HEK293 (cell line): Measurements from ENCODE around the gene NOVA2.

ENCODE experiments used
- CTCF ChIA-PET: fragments of 350-600 bp; formaldehyde crosslinking; extraction: SDS; loops from one replicate; lab custom pipeline; 2021; ENCODE audit warnings: antibody characterized with exemption; lab: Yijun Ruan, JAX
- POLR2A ChIA-PET: fragments of 300-600 bp; formaldehyde crosslinking; extraction: SDS; loops from one replicate; lab custom pipeline; 2020; ENCODE audit warnings: antibody characterized with exemption, inconsistent platforms; lab: Yijun Ruan, JAX
- H3K27ac ChIP-seq: fragments of 200-500 bp; sonication (Bioruptor generic); 2 replicates; pipeline ENCODE4 v1.5.1; 2014; ENCODE audit warnings: low read depth, low read length, control low read depth, inconsistent platforms; ENCODE audit errors: extremely low read depth
- H3K36me3 ChIP-seq, 2 experiments: fragments of 200-500 bp in 1 of 2; sonication (Bioruptor generic) in 1 of 2; 1 replicate in 1 of 2; 2 replicates in 1 of 2; pipeline ENCODE4 v1.5.1; 2014 to 2017; ENCODE audit warnings: inconsistent platforms in 2 of 2, low read length in 2 of 2; ENCODE audit not compliant: control insufficient read depth in 2 of 2, insufficient read depth in 1 of 2
- H3K4me1 ChIP-seq: fragments of 200-500 bp; sonication (Bioruptor generic); 2 replicates; pipeline ENCODE4 v1.5.1; 2014; ENCODE audit warnings: mild to moderate bottlenecking, low read length, inconsistent platforms; ENCODE audit not compliant: control insufficient read depth, insufficient read depth
- H3K4me3 ChIP-seq: 2 replicates; pipeline ENCODE4 v1.5.1; 2011; ENCODE audit warnings: low read depth, mild to moderate bottlenecking, control low read depth, low read length, moderate library complexity
- H3K9me3 ChIP-seq: fragments of 200-500 bp; sonication (Bioruptor generic); 2 replicates; pipeline ENCODE4 v1.5.1; 2014; ENCODE audit warnings: low read depth, low read length, inconsistent platforms; ENCODE audit not compliant: control insufficient read depth, insufficient read depth
- KLF16 ChIP-seq: fragments of 450-650 bp; formaldehyde crosslinking; IDR thresholded peaks from 2 replicates; pipeline ENCODE4 v1.5.1; 2017; ENCODE audit warnings: missing biosample characterization, missing genetic modification characterization
- PRDM1 ChIP-seq: fragments of 450-650 bp; formaldehyde crosslinking; IDR thresholded peaks from 2 replicates; pipeline ENCODE4; 2016; ENCODE audit warnings: missing biosample characterization, missing genetic modification characterization
- SP2 ChIP-seq: fragments of 450-650 bp; formaldehyde crosslinking; IDR thresholded peaks from 2 replicates; pipeline ENCODE4 v1.5.1; 2016; ENCODE audit warnings: missing biosample characterization, missing genetic modification characterization
- TRIM28 ChIP-seq: IDR thresholded peaks from 2 replicates; pipeline ENCODE4 v1.6.1; 2011; ENCODE audit warnings: low read length, control low read depth, borderline replicate concordance
- ZBTB1 ChIP-seq: fragments of 450-650 bp; formaldehyde crosslinking; IDR thresholded peaks from 2 replicates; pipeline ENCODE4 v1.5.1; 2016; ENCODE audit warnings: missing biosample characterization, missing genetic modification characterization
- ZFP41 ChIP-seq: fragments of 450-650 bp; formaldehyde crosslinking; IDR thresholded peaks from 2 replicates; pipeline ENCODE4 v1.5.1; 2016; ENCODE audit warnings: missing biosample characterization, missing genetic modification characterization, borderline replicate concordance
- ZNF10 ChIP-seq: fragments of 450-650 bp; formaldehyde crosslinking; IDR thresholded peaks from 2 replicates; pipeline ENCODE4 v1.5.1; 2017; ENCODE audit warnings: missing biosample characterization, missing genetic modification characterization
- ZNF112 ChIP-seq: fragments of 450-650 bp; formaldehyde crosslinking; IDR thresholded peaks from 2 replicates; pipeline ENCODE4 v1.5.0; 2017; ENCODE audit warnings: missing biosample characterization, missing genetic modification characterization
- ZNF202 ChIP-seq: fragments of 450-650 bp; formaldehyde crosslinking; IDR thresholded peaks from 2 replicates; pipeline ENCODE4 v1.5.1; 2016; ENCODE audit warnings: missing biosample characterization, missing genetic modification characterization, borderline replicate concordance
- ZNF292 ChIP-seq: fragments of 450-650 bp; formaldehyde crosslinking; IDR thresholded peaks from 2 replicates; pipeline ENCODE4 v1.5.1; 2016; ENCODE audit warnings: low read depth, missing biosample characterization, missing genetic modification characterization, borderline replicate concordance
- ZNF335 ChIP-seq: fragments of 450-650 bp; formaldehyde crosslinking; conservative IDR thresholded peaks from 2 replicates; pipeline ENCODE4 v1.5.1; 2016; ENCODE audit warnings: missing biosample characterization, missing genetic modification characterization
- ZNF404 ChIP-seq: fragments of 450-650 bp; formaldehyde crosslinking; IDR thresholded peaks from 2 replicates; pipeline ENCODE4 v1.5.1; 2017; ENCODE audit warnings: missing biosample characterization, missing genetic modification characterization
- ZNF510 ChIP-seq: fragments of 450-650 bp; formaldehyde crosslinking; IDR thresholded peaks from 2 replicates; pipeline ENCODE4 v1.5.1; 2018; ENCODE audit warnings: mild to moderate bottlenecking, missing genetic modification characterization, missing biosample characterization; ENCODE audit not compliant: insufficient replicate concordance
- ZNF548 ChIP-seq: fragments of 450-650 bp; formaldehyde crosslinking; IDR thresholded peaks from 2 replicates; pipeline ENCODE4 v1.5.1; 2016; ENCODE audit warnings: missing biosample characterization, missing genetic modification characterization
- ZNF549 ChIP-seq: fragments of 450-650 bp; IDR thresholded peaks from 2 replicates; pipeline ENCODE4 v1.5.1; 2018; ENCODE audit warnings: missing biosample characterization, missing genetic modification characterization, mild to moderate bottlenecking, inconsistent platforms, moderate library complexity
- ZNF585B ChIP-seq: fragments of 450-650 bp; formaldehyde crosslinking; IDR thresholded peaks from 2 replicates; pipeline ENCODE4 v1.5.1; 2016; ENCODE audit warnings: missing biosample characterization, missing genetic modification characterization
- ZNF600 ChIP-seq: fragments of 450-650 bp; formaldehyde crosslinking; IDR thresholded peaks from 2 replicates; pipeline ENCODE4 v1.5.1; 2016; ENCODE audit warnings: missing biosample characterization, missing genetic modification characterization
- ZNF626 ChIP-seq: fragments of 450-650 bp; sonication (Bioruptor Pico); formaldehyde crosslinking; IDR thresholded peaks from 2 replicates; pipeline ENCODE4 v1.5.1; 2018; ENCODE audit warnings: missing biosample characterization, missing genetic modification characterization, inconsistent platforms
- ZNF658 ChIP-seq: fragments of 450-650 bp; formaldehyde crosslinking; IDR thresholded peaks from 2 replicates; pipeline ENCODE4; 2016; ENCODE audit warnings: missing biosample characterization, missing genetic modification characterization
- ZNF670 ChIP-seq: fragments of 450-650 bp; formaldehyde crosslinking; IDR thresholded peaks from 2 replicates; pipeline ENCODE4 v1.5.1; 2016; ENCODE audit warnings: missing biosample characterization, missing genetic modification characterization, low read depth
- ZNF747 ChIP-seq: fragments of 450-650 bp; formaldehyde crosslinking; IDR thresholded peaks from 2 replicates; pipeline ENCODE4 v1.5.1; 2016; ENCODE audit warnings: missing biosample characterization, missing genetic modification characterization
- ZNF777 ChIP-seq: fragments of 450-650 bp; formaldehyde crosslinking; IDR thresholded peaks from 2 replicates; pipeline ENCODE4 v1.5.1; 2017; ENCODE audit warnings: missing biosample characterization, missing genetic modification characterization, borderline replicate concordance
- ZNF791 ChIP-seq: fragments of 450-650 bp; formaldehyde crosslinking; IDR thresholded peaks from 2 replicates; pipeline ENCODE4 v1.5.1; 2016; ENCODE audit warnings: missing biosample characterization, missing genetic modification characterization
- TF ChIP-seq, protein P1 (sequence below): fragments of 450-650 bp; formaldehyde crosslinking; optimal IDR thresholded peaks from 2 replicates; pipeline ENCODE3; 2016; ENCODE audit warnings: missing biosample characterization, mild to moderate bottlenecking, missing genetic modification characterization
- TF ChIP-seq, protein P2 (sequence below): fragments of 450-650 bp; formaldehyde crosslinking; IDR thresholded peaks from 2 replicates; pipeline ENCODE4 v1.5.1; 2016; ENCODE audit warnings: missing biosample characterization, missing genetic modification characterization, low read depth
- TF ChIP-seq, protein P3 (sequence below): fragments of 450-650 bp; formaldehyde crosslinking; IDR thresholded peaks from 2 replicates; pipeline ENCODE4 v1.5.1; 2017; ENCODE audit warnings: missing biosample characterization, missing genetic modification characterization

NOVA2 gene

DNA sequence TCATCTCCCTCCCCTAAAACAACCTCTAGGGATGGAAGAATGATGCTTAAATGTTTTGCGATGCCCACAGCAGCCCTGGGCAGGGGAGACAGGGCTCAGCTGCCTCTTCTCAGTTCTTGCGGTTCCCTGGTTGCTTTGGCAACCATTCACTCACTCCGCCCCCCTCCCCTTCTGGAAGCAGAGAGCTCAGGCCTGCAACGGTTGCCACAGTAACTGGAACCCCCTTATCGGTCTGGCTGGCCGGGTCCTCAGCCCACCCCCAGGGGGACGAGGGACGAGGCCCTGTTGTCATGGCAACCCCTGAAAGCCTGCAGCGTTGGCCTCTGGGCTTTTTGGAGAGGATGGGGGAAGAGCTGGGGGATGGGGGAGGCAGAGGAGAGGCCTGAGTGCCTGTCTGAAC, 19.5 kb downstream of the NOVA2 start:
- H3K9me3 ChIP-seq = no peaks in the 10 kb centered on the region
- ChIA-PET POLR2A (no interaction called here), CTCF (no interaction called here)
- no peak for TF ChIP-seq ZFP41 (tag by site-specific recombination)
- no peak overlapping the region for H3K27ac ChIP-seq
- peaks cover 6% of the 10 kb centered on the region; the same call in 1 of the 2 replicates for H3K4me1 ChIP-seq
- H3K36me3 ChIP-seq = peaks cover 0 to 13% of the 10 kb centered on the region in 2 experiments; a peak in 1 of 3 replicates
- no peak overlapping the region for H3K4me3 ChIP-seq

DNA sequence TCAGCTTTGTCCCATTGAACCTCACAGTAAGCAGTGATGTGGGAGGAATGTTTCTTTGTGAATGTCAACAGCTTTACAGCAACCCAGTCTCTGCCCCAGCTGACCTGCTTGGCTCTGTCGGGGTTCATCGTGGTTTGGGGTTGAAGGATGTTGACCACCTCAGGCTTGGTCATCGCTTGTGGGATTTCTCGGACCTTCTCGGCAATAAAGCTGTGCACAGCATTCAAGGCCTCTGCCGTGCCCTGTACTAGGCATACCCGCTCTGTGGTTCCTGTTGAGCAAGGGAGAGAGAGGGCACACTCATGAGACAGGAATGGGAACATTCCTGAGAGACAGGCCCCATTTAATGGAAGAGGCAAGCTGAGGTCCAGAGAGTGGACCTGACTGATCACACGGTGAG, 20.0 kb downstream of the NOVA2 start:
- peaks cover 6% of the 10 kb centered on the region; the same call in 1 of the 2 replicates for H3K4me1 ChIP-seq
- CTCF ChIA-PET = interaction anchor here (1.3 kb wide), 1 partner anchor 136 kb away, joined by 4 read pairs; no protein-coding TSS in a partner anchor
- no peaks in the 10 kb centered on the region for H3K9me3 ChIP-seq
- H3K36me3 ChIP-seq = peaks cover 0 to 9% of the 10 kb centered on the region in 2 experiments; a peak in 1 of 3 replicates
- POLR2A ChIA-PET = no interaction called here
- no peak overlapping the region for H3K27ac ChIP-seq
- TF ChIP-seq ZNF202 (tag by site-specific recombination) = no peak
- no peak for TF ChIP-seq ZNF658 (tag by site-specific recombination)
- TF ChIP-seq, protein P1, sequence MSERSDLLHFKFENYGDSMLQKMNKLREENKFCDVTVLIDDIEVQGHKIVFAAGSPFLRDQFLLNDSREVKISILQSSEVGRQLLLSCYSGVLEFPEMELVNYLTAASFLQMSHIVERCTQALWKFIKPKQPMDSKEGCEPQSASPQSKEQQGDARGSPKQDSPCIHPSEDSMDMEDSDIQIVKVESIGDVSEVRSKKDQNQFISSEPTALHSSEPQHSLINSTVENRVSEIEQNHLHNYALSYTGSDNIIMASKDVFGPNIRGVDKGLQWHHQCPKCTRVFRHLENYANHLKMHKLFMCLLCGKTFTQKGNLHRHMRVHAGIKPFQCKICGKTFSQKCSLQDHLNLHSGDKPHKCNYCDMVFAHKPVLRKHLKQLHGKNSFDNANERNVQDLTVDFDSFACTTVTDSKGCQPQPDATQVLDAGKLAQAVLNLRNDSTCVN = no peak
- TF ChIP-seq TRIM28 = no peak
- TF ChIP-seq ZNF335 (tag by site-specific recombination) = no peak
- no peak for TF ChIP-seq ZNF510 (tag by site-specific recombination)
- TF ChIP-seq ZNF670 = no peak
- TF ChIP-seq ZNF549 = no peak
- TF ChIP-seq ZNF292 (tag by site-specific recombination) = no peak
- TF ChIP-seq PRDM1 (tag by site-specific recombination) = no peak
- no peak for TF ChIP-seq ZNF791 (tag by site-specific recombination)
- TF ChIP-seq ZNF777 (tag by site-specific recombination) = no peak
- TF ChIP-seq, all 188 proteins: peak for 0
- no peak overlapping the region for H3K4me3 ChIP-seq

DNA sequence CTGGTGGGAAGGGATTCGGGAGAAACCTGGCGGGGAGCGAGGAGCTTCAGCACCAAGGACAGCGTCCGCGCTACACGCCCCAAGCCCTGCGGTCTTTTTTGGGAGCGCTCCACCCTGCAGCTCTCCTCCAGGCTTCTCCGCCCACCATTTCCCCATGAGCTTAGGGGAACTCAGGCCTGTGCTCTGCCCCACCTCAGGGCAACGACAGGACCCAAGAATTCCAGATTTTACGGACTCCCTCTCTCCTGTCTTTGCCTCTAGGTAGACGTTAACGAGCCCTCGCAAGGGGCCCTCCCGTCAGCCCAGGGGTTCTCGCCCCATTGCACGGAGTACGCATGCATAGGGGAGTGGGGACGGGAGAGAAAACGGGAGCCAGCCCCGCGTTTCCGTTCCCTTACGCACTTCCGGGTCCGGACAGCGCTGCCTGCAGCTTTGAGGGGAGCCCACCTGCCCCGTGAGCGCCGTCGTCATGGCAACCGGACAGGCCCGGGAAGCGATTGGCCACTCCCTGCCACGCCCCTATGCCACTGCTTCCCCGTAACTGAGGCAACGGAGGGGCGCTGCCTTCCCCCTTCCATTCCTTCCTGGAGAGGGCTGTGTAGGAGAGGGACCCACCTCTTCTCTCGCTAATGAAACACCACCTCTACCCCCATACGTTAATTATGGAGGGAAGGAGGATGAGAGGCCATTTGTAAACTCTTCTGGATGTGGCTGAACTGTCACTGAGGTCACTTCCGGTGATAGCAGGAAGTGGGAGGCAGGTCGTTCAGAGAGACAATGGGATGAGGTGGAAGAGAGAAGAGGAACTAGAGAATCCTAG, 20.8 kb downstream of the NOVA2 start:
- H3K4me3 ChIP-seq = peak overlapping the region; percentile 49
- H3K27ac ChIP-seq = no peak overlapping the region
- peaks cover 6% of the 10 kb centered on the region; the same call in 1 of the 2 replicates for H3K4me1 ChIP-seq
- CTCF ChIA-PET = interaction anchor here (0.7 to 1.3 kb wide), 4 partner anchors 8 to 136 kb away, joined by 3 to 4 read pairs (median 4); no protein-coding TSS in a partner anchor
- H3K9me3 ChIP-seq = no peaks in the 10 kb centered on the region
- POLR2A ChIA-PET = interaction anchor here (0.9 to 1.6 kb wide), 5 partner anchors 9 to 50 kb away, joined by 3 to 9 read pairs (median 3); partner anchors contain the start of genes CCDC61, MYPOP and NOVA2
- peaks cover 0 to 3% of the 10 kb centered on the region in 2 experiments; a peak in 1 of 3 replicates for H3K36me3 ChIP-seq
- TF ChIP-seq ZNF548 (no peak), ZNF670 (no peak), PRDM1 (tag by site-specific recombination) (no peak), ZNF600 (tag by site-specific recombination) (peak; percentile 21; the same call in 1 of the 2 replicates), ZBTB1 (no peak), ZNF202 (tag by site-specific recombination) (no peak), SP2 (tag by site-specific recombination) (peak; percentile 78), ZNF510 (tag by site-specific recombination) (no peak), ZNF747 (tag by site-specific recombination) (no peak), KLF16 (peak; percentile 85), ZNF112 (no peak), ZNF10 (tag by site-specific recombination) (no peak), ZNF626 (tag by site-specific recombination) (no peak), ZNF404 (tag by site-specific recombination) (no peak), ZNF585B (tag by site-specific recombination) (no peak)
- TF ChIP-seq, protein P2, sequence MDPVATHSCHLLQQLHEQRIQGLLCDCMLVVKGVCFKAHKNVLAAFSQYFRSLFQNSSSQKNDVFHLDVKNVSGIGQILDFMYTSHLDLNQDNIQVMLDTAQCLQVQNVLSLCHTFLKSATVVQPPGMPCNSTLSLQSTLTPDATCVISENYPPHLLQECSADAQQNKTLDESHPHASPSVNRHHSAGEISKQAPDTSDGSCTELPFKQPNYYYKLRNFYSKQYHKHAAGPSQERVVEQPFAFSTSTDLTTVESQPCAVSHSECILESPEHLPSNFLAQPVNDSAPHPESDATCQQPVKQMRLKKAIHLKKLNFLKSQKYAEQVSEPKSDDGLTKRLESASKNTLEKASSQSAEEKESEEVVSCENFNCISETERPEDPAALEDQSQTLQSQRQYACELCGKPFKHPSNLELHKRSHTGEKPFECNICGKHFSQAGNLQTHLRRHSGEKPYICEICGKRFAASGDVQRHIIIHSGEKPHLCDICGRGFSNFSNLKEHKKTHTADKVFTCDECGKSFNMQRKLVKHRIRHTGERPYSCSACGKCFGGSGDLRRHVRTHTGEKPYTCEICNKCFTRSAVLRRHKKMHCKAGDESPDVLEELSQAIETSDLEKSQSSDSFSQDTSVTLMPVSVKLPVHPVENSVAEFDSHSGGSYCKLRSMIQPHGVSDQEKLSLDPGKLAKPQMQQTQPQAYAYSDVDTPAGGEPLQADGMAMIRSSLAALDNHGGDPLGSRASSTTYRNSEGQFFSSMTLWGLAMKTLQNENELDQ (tag by site-specific recombination) = no peak
- TF ChIP-seq, protein P3, sequence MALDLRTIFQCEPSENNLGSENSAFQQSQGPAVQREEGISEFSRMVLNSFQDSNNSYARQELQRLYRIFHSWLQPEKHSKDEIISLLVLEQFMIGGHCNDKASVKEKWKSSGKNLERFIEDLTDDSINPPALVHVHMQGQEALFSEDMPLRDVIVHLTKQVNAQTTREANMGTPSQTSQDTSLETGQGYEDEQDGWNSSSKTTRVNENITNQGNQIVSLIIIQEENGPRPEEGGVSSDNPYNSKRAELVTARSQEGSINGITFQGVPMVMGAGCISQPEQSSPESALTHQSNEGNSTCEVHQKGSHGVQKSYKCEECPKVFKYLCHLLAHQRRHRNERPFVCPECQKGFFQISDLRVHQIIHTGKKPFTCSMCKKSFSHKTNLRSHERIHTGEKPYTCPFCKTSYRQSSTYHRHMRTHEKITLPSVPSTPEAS (tag by site-specific recombination) = no peak
